ENCODE results near the gene PHLPP1.

- TF ChIP-seq CTCF (IDR thresholded peaks at IDR 0.05; ENCODE audit: insufficient read depth, low read depth, low read length): no peak
- no peak for TF ChIP-seq EZH2 (IDR thresholded peaks at IDR 0.05; ENCODE audit: insufficient read depth, low read length)
These were observed 123.2 kb downstream of the PHLPP1 start for GRCh38 chr18:62838475-62839098.

Data from astrocyte (in vitro differentiated cells and primary cell).